Astrocyte of the hippocampus (primary cell): ENCODE results near the gene POU6F2.
A peak's percentile ranks its signal among the peaks of the same experiment; 100 is the strongest.

Experiments used
- DNase-seq: peaks from one replicate; pipeline ENCODE4 v3.0.0; 2011; ENCODE audit warnings: low read depth, low spot score

POU6F2 gene

DNA sequence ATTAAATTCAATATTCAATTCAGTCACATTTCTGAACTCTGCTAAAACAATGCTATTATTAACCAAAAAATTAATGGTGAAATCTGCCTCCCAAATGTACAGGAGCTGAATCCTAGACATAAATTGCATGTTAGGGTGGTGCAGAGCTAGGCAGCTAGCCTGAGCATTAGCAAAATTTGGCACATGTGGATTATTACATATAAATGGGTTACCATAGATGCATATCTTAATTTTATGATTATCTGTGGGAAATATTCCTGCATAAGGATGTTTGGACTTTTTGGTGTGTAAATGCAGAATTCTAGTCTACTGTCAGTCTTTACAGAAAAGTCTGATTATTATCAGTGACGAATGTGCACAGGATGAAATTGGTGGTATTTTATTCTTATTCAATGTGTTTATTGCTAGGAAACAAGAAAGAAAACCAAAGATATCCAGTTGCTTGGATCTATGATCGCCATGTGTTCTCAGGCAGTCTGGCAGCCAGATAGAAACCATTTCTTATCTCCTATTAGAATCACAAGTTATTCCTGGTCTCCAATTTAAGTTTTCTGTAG lies 150.7 kb downstream of the POU6F2 start:
- DNase-seq = no peak

DNA sequence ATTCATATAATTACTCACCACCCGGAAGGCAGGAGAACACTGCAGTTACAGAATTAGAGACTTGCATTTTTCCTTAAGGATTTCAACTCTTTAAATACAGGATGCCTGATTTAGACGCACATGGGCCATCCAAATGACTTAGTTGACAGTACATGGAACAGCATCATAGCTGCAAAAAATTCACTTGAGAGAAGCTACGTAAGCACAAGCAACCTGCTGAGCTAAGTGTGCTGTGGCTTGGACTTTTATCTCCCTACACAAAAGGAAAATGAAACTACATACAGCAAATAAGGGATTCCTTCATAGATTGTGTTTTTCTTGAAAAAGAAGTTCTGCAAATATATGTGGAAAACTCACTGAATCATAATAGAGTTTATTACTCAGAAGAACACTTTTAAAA lies 152.6 kb downstream of the POU6F2 start:
- DNase-seq = no peak

DNA sequence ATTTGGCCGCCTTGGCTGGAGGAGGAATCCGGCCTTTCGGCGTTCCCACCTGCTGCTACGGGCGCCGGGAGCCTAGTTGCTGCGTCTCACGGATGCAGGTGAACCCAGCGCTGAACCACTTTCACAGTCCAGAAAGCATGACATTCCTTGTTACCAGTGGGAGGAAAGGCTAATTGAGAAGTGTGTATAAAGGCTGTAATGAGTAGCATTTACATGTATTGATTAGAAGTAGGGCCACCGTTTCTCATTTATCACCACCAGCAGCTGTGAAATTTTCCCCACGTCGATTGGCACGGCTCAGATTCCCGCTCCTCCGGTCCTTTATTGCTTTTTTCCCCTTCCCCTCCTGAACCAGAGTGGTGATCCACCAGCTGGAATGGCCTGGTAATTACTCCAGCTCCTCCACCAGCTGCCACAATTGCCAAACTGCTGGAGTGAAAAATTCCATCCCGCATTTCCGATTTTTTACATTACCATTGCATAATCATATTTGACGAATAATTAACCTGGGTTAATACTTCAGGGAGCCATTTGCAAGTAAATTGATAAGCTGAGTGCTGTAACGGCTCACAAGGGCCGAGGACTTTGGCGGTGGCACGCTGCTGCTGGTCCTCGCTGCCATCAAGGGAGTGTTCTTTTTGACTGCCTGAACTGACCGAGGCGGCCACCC lies 153.3 kb downstream of the POU6F2 start:
- DNase-seq = no peak

DNA sequence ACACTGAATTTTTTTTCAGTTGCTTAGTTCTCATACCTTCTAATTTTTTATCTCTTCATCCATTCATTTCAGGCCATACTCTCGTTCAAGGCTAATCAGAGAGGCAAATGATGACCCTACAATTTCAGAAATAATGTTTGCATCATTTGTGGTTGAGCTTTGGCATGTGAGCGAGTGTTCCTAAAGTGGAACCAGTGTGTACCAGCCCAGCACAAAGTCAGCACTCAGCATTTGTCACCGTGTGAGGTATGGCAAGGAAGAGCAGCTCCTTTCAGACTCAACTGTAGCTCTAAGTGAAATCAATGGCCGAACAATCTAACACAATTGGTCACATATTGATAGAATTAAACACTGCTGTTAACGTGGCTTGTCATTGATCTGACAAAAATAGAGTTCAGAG lies 154.6 kb downstream of the POU6F2 start:
- no peak for DNase-seq

DNA sequence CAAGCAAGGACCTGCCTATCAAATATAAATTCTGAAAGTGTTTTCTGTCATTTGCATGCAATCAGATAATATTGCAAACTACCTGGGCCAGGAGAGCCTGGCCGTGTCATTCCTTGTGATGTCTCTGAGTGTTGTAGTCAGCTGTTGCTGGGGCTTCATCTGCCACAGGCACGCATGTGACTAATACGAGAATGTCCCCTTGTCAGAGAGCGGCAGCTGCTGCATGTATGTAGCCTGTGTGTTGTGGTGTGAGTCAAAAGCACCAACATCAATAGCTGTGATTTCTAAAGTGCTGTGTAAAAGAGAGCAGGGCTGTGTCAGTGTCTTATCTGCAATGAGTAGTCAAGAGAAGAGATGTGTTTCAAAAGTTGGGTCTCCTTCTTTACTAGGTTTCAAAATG lies 155.4 kb downstream of the POU6F2 start:
- DNase-seq = no peak

DNA sequence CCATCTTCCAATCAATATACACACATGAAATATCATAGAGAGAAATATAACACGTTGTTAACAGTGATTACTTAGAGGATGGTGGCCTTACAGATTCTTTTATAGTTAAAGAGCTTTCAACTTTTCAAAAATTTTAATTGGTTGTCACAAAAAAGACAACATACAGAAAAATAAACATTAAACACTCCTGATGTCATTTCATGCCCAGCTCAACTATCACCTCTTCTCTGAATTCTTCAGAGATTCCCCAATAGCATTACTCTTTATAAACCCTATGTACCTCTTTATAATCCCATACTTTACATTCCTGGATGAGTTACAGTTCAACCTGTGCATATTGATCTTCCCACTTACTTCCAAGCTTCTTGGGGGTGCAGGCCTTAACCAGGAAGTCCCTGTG lies 159.8 kb downstream of the POU6F2 start:
- no peak for DNase-seq

DNA sequence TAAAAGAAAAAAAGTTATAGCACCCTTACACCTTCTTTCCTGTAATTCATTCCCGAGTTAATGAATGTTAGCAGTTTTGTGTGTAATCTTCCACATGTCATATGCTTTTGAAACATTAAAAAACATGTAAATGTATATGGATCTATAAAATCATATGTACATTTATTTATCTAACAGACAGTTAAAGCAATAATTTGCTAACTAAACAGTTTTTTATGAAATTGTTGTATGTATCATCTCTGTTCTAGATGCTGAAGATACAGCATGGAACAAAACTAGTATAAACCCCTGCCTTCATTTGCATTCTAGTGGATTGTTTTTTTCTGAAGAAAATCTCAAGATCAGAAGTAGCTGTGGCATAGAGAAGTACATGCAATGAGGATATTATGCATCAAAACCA lies 165.0 kb downstream of the POU6F2 start:
- DNase-seq = no peak

DNA sequence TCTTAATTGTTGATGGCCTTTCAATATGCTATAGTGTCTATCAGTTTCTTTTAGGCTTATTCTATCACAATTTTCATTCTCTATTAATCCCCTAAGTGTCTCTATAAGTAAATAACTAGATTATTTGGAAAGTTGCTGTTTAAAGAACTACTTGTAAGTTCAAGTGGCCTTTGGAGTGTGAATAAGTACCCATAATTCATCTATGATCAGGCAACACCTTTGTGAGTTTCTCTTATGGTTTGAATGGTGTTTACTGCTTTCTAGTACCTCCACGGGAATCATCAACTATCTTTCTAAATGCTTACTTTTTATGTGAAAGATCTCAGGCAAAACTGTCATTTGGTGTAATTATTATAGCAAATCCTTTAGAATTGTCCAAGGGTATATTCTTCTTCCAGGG lies 166.7 kb downstream of the POU6F2 start:
- DNase-seq = no peak

DNA sequence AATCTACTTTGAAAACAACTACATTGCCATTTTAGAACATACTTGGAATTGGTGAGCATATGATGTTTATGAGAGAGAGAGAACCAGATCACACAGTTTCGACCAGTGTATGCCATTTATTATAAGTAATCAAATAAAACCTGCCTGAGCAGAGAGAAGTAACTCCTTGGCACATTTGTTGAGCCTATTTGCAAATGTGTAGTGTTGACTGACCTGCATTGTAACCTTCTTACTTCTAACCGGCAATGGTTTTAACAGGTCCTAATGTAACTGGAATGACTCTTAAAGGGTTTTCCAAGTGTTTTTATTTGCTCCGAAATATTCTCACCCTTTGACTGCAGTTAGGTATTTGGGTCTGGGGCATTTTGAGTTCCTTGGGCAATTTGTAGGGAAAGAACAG lies 167.6 kb downstream of the POU6F2 start:
- no peak for DNase-seq

DNA sequence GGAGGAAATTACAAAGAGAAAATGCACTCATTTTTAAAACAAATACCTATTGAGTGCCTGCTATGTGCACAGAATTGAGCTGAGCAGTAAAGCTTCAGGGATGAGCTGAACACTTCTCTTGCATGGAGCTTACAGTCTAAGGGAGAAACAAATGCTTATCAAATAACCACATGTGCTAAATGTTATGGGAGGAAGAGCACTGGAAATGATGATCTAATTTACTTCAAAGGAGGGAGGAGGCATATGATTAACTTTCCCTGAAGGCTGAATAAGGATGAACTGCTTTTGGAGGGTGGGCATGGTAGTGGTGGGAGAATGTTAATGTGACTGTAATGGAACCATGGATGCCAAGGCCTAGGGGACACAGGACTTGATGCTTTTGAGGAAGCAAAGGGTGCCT lies 168.2 kb downstream of the POU6F2 start:
- no peak for DNase-seq

DNA sequence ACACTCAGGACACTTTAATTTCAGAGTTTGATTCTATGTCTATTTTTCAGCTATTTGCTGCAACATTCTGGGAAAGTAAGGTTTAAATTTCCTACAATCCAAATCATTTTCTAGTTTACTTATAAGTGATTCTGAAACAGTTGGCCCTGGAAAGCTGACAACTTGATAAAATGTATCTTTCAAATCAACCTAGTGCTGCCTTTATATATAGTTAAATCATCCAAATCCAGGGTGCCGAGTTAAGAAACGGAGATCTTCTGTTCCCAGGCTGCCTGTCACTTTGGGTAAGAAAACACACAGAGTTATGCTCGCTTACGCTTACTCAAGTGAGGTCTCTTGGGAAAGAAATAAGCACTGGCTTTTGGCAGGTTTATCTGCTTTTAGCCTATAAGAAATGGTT lies 175.0 kb downstream of the POU6F2 start:
- no peak for DNase-seq

DNA sequence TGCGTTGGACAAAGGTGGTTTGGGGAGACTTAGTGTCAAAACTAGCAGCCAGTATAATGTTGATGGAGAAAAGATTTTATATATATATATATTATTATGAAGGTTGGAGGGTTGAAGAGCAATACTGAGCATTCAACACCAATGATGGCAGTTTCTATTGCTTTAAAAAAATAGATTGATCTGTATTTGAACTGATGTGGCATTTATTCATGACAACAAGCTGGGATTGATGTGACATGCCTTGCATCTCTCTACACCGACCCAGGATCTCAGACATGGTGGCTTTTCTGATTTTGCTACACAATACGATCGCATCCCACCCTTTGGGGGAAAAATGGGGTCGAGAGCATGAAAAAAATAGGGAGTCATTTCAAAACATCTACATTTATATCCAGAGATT lies 175.4 kb downstream of the POU6F2 start:
- no peak for DNase-seq

DNA sequence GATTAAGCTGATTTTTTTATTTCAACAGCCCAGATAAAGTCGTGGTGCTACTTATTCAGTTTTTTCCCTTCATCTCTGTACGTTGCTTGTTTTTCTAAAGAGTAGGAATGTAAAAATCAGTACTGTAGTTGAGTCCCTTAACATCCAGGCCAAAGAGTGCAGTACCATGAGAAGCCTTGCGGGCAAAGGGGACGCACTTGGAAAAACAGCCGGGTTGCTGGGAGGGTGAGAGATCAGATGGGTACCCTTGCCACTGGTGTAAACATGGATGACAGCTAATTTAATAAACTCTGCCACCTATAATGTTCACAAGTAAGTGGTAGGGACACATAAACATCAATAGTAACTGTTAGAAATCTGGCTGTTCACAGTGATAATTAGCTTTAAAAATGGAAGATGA lies 175.9 kb downstream of the POU6F2 start:
- no peak for DNase-seq

DNA sequence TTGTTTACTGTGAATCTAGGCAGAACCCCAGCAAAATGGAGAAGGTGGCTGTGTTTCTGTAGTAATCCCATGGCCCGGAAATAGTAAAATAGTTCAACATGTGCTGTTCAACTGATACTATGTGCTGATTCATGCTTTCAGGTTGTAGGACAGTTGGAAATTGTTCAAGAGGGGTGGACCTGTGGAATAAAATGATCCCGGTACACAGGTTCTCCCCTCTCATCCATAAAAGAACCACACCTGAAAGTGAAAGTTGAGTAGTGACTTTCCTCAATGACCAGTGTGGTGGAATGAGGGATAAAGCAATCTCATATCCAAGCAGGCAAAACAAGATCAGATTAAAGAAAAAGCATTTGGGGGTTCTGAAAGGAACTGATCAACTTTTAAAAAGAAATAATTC lies 177.1 kb downstream of the POU6F2 start:
- DNase-seq = no peak

DNA sequence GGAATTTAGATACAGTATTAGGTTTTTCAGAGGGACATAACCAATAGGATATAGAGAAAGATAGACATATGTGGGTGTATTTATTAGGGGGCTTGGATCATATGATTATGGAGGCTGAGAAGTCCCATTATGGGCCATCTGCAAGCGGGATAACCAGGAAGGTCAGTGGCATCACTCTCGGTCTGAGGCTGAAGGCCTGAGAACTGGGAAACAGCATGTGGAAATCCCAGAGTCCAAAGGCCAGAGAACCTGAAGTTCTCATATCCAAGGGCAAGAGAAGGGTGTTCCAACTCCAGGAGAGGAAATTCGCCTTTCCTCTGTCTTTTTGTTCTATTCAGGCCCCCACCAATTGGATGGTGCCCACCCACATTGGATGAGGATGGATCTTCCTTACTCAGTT lies 180.7 kb downstream of the POU6F2 start:
- DNase-seq = no peak

DNA sequence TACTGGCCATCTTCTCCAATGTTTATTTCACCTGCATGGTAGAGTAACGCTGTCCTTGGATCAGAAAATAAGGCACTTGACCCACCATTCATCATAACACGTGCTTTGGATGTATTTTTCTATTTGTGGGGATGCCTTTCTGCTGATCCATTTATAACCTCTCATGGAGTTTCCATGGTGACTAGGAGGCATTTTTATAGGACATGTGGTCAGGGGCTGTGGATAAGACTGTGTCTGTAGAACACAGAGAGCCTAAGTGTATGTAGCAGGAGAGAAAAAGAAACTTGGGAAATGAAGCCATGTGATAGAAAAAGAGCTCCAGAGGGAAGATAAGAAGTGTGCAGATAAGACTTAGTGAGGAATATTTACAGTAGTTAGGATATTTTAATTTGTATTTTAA lies 184.2 kb downstream of the POU6F2 start:
- DNase-seq = no peak

DNA sequence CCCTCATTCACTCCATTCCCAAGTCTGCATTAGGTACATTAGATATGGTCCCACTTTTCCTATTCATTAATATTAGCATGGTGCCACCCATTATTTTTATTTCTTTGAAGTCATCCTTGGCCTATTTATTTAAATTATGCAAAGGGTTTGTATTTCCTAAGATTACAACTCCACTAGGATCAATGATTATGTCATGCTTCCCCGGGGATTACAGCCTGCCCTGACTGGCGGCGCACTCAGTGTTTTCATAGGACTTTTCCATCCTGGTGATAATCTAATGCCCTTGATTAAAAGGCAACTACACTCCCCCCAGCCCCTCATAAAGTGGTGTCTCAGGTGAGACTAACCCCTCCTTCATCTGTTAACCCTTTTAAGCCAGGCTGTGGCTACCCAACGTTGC lies 187.2 kb downstream of the POU6F2 start:
- DNase-seq = no peak

DNA sequence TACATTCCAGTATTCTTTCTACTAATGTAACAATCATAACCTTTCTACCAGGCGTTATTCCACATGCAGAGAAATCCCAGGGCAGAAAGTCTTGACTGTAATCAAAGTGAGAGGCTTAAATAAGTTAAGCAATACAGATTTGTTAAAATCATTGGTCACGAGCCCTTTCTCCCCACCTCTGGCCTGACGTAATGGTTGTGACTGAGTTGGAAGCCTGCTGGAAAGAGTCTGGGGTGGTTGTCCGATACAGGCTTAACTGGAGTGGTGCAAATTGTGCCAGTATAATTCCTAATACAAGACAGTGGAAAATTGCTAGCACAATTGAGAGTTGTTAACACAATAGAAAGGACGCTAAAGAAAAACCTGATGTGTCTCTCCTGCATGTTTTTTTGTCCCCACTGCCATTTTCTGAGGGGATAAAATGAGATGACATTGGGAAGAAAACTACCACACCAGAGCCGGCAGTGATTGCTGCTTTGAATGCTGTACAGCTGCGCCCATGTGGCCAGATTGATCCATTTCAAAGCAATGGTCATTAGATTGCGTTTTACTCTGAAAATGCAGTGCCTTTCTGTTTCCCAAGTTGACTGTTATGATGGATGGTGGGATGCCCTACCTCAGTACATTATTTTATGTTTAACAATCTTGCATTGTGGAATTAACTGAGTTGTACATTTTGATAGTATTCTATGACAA lies 190.8 kb downstream of the POU6F2 start:
- no peak for DNase-seq

DNA sequence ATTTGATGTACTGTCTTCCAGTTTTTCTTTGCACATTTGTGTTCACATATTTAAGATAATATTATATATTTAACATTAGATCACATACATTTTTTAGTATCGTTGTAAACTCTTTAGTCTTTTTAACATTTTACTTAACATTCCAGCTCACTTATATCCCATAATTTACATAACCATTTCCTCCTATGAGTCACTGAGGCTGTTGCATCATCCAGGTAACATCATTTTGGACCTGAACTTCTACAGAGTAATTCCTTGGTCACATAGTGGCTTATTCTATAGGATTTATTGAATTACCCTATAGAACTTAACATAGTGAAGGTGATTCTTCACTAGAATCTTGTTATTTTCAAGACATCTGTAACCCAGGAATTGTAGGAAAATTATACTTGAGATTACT lies 194.4 kb downstream of the POU6F2 start:
- DNase-seq = no peak

DNA sequence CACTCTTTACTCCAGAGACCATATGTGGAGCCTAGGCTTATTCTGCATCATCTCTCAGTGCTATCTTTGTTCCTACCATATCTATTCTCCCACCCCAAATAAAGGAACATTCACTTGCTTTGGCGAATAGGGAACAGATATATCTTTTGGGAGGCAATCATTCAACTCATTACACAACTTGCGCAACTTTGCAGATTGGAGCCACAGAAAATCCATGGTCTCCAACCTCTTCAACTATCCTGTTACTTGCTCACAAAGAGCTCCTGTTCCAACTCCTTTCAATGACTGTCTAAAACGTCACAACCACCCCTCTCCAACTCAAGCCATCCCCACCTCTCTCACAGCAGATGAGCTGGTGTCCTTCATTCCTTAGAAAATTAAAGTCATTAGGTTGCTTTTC lies 203.7 kb downstream of the POU6F2 start:
- DNase-seq = no peak

DNA sequence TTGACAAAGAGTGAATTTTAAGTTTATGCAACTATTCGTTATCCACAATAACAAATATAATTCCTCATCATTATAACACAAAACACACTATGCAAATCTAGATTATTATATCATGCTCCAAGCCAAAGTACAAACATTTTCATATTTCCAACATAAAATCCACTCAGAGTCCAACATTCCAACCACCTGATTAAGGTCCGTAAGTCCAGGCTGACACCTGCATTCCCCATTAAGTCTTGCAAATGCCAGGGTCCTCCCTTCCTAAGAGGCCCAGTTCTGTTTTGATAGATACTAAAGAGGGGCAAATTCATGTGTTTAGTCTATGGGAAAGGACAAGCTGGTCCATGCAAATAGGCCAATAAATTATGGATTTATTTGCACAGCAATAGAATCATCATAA lies 206.1 kb downstream of the POU6F2 start:
- DNase-seq = no peak

DNA sequence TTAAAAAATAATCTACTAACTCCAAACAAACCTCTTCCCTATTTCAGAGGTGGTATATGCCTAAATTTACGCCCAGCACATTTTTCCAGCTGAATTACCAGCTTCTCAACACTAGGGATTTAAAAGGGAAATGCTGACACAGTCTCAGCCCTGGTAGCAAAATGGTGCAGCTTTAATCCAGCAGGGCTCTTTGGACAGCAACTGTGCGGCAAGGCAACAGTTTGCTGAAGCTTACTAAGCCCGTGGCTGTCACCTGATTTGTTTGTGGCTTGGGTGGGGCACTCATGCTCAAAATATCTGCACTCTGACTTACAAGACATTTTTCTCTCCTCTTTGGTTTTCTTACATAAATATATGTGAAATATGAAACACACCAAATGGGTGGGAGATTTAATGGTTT lies 206.7 kb downstream of the POU6F2 start:
- DNase-seq = peak; percentile 7

DNA sequence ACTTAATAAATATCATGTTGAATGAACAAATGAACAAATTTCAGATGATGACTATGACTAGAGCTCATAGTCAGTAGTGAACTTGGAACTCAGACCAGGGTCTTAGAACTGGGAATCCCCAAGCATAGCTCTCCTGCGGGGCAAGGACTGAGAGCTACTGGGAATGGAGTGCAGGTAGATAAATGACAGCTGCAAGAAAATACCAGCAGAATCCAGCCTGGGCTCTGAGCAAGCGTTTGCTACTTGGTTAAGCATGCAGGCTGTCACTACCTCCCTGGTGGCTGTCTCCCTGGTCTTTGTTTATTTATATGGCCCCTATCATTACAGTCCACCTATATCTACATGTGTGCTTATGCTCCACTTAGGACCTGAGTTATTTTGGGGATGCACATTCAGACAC lies 208.4 kb downstream of the POU6F2 start:
- no peak for DNase-seq

DNA sequence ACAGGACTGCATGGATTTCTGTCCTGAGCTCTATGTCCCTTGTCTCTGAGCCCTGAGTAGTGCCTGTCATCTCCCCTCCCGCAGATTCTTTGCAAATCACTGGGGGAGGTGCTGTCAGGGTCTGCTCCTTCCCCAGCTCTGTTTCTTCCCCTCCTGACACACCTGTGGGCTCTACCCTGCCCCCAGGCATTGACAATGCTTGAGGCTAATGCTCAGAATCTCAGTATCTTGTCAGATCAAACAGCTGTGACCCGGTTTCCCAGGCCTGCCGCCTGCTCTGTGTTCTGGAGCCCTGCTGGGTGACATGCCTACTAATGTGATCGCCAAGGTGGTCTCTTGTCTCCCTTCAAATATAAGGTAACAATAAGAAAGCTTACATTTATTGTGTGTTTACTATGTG lies 209.0 kb downstream of the POU6F2 start:
- no peak for DNase-seq
